ENCODE results near the gene HTD2.
"Not testable (repeated sequence)": the region's sequence is repeated elsewhere in the genome, so short reads cannot be mapped to it uniquely, and the experiment has no call there.

HTD2 gene

GRCh38 chr3:58305882-58306711, at the start of gene HTD2, which contains the start of gene RPP14:
HTD2 (plus strand) TSS chr3:58306520; CDS start chr3:58317614, 11,094 bp downstream.
RPP14 (plus strand) TSS chr3:58306245; CDS start chr3:58310330, 4,085 bp downstream.
- DNase-seq: peak; percentile 95

- no peak for DNase-seq
These were observed 47.8 kb upstream of the HTD2 start for GRCh38 chr3:58258392-58259055.

- peak; percentile 92 for DNase-seq
These were observed 46.0 kb upstream of the HTD2 start for GRCh38 chr3:58260261-58260731.

- no peak for DNase-seq
These were observed 45.6 kb upstream of the HTD2 start for GRCh38 chr3:58260733-58261132.

GRCh38 chr3:58261954-58262666, 44.2 kb upstream of the HTD2 start:
- DNase-seq: no peak

GRCh38 chr3:58266577-58266976, 39.7 kb upstream of the HTD2 start:
- DNase-seq: no peak

GRCh38 chr3:58267543-58267942, 38.8 kb upstream of the HTD2 start:
- not testable (repeated sequence) for DNase-seq

GRCh38 chr3:58269356-58269755, 37.0 kb upstream of the HTD2 start:
- no peak for DNase-seq

- DNase-seq: no peak
These were observed 35.8 kb upstream of the HTD2 start for GRCh38 chr3:58270485-58270884.

- peak; percentile 82 for DNase-seq
These were observed 34.3 kb upstream of the HTD2 start for GRCh38 chr3:58271901-58272501.

- no peak for DNase-seq
These were observed 33.4 kb upstream of the HTD2 start for GRCh38 chr3:58272891-58273290.

- not testable (repeated sequence) for DNase-seq
These were observed 33.0 kb upstream of the HTD2 start for GRCh38 chr3:58273362-58273761.

- DNase-seq: no peak
These were observed 32.2 kb upstream of the HTD2 start for GRCh38 chr3:58274027-58274614.

GRCh38 chr3:58281069-58281468, 25.3 kb upstream of the HTD2 start:
- no peak for DNase-seq

- DNase-seq: no peak
These were observed 21.0 kb upstream of the HTD2 start for GRCh38 chr3:58285334-58285733.

GRCh38 chr3:58287354-58287753, 19.0 kb upstream of the HTD2 start:
- no peak for DNase-seq

- DNase-seq: no peak
These were observed 18.1 kb upstream of the HTD2 start for GRCh38 chr3:58288011-58288728.

GRCh38 chr3:58288964-58289613, 17.2 kb upstream of the HTD2 start:
- DNase-seq: not testable (repeated sequence)

- not testable (repeated sequence) for DNase-seq
These were observed 15.9 kb upstream of the HTD2 start for GRCh38 chr3:58290446-58290845.

- no peak for DNase-seq
These were observed 14.5 kb upstream of the HTD2 start for GRCh38 chr3:58291671-58292338.

- no peak for DNase-seq
These were observed 13.5 kb upstream of the HTD2 start for GRCh38 chr3:58292866-58293265.

All from MV-4-11 (cell line).